Kidney tubule cell (primary cell): ENCODE results near the gene ABCC2.
"Not testable (repeated sequence)": the region's sequence is repeated elsewhere in the genome, so short reads cannot be mapped to it uniquely, and the experiment has no call there.

Experiments used
- DNase-seq: peaks from one replicate; pipeline ENCODE4 v3.0.0-alpha.2; 2018; ENCODE audit warnings: low spot score

Gene ABCC2

GRCh38 chr10:99808270-99808669 is 25.8 kb downstream of the ABCC2 start:
- no peak for DNase-seq

DNA sequence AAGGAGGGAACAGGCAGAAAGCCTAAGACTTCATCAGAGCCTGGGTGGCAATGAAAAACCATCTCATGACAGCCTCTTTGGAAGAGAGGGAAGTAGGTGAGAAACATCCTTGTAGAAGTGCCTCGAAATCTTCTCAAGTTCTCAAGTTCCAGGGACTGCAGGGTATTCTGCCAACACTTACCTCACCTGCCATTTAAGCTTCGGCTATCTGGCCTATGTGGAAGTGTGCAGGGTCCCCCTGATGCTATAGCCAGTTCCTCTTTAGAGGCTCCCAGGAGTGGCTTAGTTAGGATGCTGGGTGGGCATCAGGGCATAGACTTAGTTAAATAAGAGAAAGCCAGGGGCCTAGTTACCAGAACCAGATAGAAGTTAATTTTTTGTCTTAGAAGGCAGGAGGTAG is 27.0 kb downstream of the ABCC2 start:
- DNase-seq, result no peak

- DNase-seq, result no peak
Observed at GRCh38 chr10:99809931-99810615, 27.6 kb downstream of the ABCC2 start.

GRCh38 chr10:99812177-99812576 is 29.7 kb downstream of the ABCC2 start:
- DNase-seq, result no peak

GRCh38 chr10:99814143-99814542 is 31.7 kb downstream of the ABCC2 start:
- no peak for DNase-seq

- DNase-seq, result no peak
Observed at GRCh38 chr10:99815621-99816020, 33.2 kb downstream of the ABCC2 start.

DNA sequence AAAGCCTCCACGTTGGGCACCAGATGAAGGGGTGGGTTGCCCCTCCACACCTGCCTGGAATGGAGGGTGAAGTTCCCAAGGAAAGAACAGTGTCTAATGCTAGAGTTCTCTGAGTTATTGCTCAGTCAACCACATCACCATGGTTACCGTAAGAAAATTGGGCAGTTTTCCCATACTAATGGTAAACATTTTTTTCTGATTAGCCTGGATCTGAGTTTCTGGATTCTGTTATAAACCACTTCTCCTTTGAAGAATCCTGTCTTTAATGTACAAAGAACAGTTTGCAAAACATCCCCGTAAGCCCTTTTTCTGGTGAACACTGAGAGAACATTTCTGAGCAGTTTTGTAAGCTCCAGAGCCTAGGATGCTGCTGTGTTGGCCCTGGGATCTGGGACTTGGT is 45.5 kb downstream of the ABCC2 start:
- DNase-seq, result no peak

- no peak for DNase-seq
Observed at GRCh38 chr10:99828464-99828863, 46.0 kb downstream of the ABCC2 start.

- no peak for DNase-seq
Observed at GRCh38 chr10:99832439-99832838, 50.0 kb downstream of the ABCC2 start.

GRCh38 chr10:99834410-99834809 is 52.0 kb downstream of the ABCC2 start:
- DNase-seq, result peak; percentile 90

GRCh38 chr10:99835947-99836346 is 53.5 kb downstream of the ABCC2 start:
- DNase-seq, result no peak

DNA sequence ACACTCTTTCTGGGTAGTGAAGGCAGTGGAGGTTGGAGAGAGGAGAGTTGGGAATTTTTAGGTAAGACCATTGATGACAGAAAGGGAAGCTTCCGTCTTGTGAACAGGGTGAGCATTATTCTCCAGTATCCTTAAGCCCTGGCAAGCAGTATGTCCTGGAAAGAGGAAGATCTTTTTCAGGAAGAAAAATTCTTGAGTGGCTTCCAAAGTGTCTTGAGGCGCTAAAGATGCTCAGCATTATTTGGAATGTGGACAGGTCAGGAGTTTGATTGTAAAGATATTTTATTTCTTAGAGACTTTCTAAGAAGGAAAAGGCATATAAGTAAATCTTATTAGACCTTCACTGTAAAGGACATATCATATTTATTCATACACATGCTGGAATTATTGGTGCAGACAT is 54.3 kb downstream of the ABCC2 start:
- no peak for DNase-seq

DNA sequence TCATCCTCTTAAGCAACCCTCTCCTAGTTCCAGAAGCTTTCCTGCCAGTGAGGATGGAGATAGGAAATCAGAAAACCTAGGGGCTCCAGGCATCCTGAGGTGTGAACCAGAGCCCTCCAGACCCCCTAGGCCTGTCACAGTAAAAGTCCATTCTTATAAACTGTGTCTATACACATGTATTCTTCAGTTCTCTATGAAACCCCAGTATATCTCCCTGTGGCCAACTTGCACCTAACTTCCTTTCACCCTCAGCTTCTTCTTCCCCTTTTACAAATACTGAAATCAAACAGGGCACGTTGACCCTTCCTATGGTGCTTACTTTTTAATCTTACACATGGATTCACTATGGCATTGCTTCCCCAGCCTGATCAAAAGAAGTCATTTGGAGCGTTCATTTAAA is 58.4 kb downstream of the ABCC2 start:
- DNase-seq, result not testable (repeated sequence)

- no peak for DNase-seq
Observed at GRCh38 chr10:99841746-99842145, 59.3 kb downstream of the ABCC2 start.

- DNase-seq, result no peak
Observed at GRCh38 chr10:99843310-99843709, 60.9 kb downstream of the ABCC2 start.

DNA sequence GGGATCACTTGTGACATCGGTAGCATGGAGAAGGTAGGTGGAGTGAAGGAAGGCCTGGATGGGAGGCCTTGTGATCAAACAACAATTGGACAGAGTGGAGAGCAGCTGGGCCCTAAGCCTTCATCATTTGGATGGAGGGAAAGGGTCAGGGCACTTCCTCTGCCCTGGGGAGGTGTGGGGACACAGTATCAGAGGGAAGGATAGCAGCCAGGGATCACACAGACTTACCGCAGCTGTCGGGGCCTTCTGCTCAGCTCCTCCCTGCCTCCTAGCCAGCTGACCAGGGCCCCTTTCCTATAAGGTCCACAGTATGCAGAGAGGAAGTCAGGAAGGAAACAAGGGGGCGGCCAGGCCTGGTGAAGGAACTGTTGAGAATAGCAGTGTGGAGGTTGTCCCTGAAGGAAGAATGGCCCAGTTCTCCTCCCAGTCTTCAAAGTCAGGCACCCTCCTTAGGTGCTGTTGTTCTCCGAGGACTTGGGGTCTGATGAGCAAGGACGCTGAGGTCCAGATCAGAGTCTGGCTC is 62.1 kb downstream of the ABCC2 start:
- no peak for DNase-seq

DNA sequence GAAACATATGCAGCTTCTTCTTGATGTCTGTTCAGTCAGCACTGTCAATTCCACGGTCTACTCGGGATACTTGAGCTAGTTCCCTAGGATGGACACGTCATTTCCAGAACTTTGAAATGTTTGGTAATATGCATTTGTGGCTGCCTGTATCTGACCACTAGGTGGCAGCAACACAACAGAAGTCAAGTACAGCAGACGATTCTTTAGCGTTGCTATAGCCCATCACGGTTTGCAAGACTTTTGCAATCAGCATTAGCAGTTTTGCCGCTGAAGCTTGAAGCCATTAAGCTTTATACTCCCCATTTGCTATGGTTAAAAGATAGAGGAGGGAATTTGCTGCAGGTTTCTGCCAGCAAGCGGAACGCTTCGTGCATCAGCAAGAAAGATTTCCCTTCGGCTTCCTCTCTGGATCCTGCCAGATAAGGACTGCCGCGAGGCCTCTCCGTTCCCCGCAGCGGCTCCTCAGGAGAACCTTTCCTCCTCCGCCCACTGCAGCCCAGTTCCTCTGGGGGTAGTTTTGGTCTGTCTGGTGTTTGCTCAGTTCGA is 63.5 kb downstream of the ABCC2 start:
- DNase-seq, result peak; percentile 85

DNA sequence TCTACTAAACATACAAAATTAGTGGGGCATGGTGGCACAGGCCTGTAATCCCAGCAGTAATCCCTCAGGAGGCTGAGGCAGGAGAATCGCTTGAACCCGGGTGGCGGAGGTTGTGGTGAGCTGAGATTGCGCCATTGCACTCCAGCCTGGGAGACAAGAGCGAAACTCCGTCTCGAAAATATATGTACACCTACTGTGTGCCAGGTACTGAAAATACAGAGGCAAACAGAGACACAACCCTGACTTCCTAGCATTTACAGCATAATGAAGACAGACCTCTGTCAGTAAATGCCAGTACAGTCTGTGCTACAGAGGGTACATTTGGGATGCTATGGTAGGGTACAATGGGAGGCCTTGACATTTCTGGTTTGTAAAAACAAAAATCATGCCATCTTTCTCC is 66.6 kb downstream of the ABCC2 start:
- DNase-seq, result no peak

DNA sequence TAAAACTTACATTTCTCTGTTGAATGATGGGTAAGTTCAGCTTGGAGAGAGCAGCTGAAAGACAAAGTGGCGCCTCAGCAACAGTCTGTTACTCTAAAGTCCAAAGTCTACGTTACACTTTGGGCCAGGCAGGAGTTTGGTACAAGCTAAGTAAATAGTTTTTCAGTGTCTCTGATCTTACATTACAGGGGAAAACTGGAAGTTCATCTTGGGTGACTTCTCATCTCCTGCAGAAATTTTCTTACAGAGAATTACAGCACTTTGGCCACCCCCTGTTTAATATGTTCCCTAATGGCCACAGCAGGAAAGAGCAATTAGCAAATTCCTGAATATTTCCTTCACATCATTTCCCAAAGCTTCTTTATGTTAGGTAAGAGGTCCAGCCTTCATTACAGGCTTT is 67.1 kb downstream of the ABCC2 start:
- DNase-seq, result no peak

GRCh38 chr10:99850021-99850766 is 67.8 kb downstream of the ABCC2 start:
- DNase-seq, result no peak

DNA sequence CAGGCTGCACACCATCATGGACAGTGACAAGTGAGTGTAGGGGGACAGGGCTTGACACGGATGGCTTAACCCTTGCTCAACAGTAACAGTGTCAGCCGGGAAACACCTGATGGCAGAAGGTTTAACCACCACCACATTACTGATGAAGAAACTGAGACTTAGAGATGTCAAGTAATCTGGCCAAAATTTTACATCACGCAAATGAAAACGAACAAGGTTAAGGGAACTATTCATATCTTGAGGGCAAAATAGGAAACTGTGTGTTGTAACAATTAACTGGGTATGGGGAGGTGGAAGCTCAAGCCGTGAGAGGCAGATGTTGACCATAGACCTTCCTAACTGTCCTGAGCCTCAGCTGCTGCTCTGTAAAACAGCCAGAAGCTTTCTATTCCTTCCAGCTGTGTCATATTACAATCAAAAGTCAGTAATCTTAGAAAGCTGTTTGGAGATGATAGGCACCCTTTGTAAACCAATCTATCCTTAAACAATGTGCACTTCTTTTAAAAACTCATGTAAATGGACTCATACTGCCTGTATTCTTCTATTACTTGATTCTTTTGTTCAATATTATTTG is 68.4 kb downstream of the ABCC2 start:
- no peak for DNase-seq

GRCh38 chr10:99851825-99852224 is 69.4 kb downstream of the ABCC2 start:
- DNase-seq, result no peak
